SK-N-SH treated with all-trans-retinoic acid at 6 μM for 48 hours (cell line): Measurements from ENCODE around the gene DNAJC5G.

ENCODE experiments used
- BACH2 ChIP-seq: fragments of 250-450 bp; sonication (Bioruptor Pico); IDR thresholded peaks from 2 replicates; pipeline ENCODE4 v1.9.0; 2021; ENCODE audit warnings: mild to moderate bottlenecking, borderline replicate concordance
- CREB5 ChIP-seq: fragments of 250-450 bp; sonication (Bioruptor Pico); IDR thresholded peaks from 2 replicates; pipeline ENCODE4 v1.5.1; 2020; ENCODE audit warnings: low read depth, mild to moderate bottlenecking, moderate library complexity
- CSRNP3 ChIP-seq: fragments of 250-450 bp; sonication (Bioruptor Pico); IDR thresholded peaks from 2 replicates; pipeline ENCODE4 v1.5.1; 2021; ENCODE audit warnings: mild to moderate bottlenecking, moderate library complexity
- ESRRG ChIP-seq: fragments of 250-450 bp; sonication (Bioruptor Pico); IDR thresholded peaks from 2 replicates; pipeline ENCODE4 v1.6.1; 2021; ENCODE audit warnings: mild to moderate bottlenecking
- GLIS3 ChIP-seq: fragments of 250-450 bp; sonication (Bioruptor Pico); IDR thresholded peaks from 2 replicates; pipeline ENCODE4 v1.5.0; 2020; ENCODE audit warnings: mild to moderate bottlenecking, moderate library complexity
- PATZ1 ChIP-seq: fragments of 250-450 bp; sonication (Bioruptor Pico); IDR thresholded peaks from 2 replicates; pipeline ENCODE4 v1.8.0; 2020; ENCODE audit warnings: mild to moderate bottlenecking, moderate library complexity, borderline replicate concordance
- POU6F1 ChIP-seq: fragments of 250-450 bp; sonication (Bioruptor Pico); IDR thresholded peaks from 2 replicates; pipeline ENCODE4 v1.8.0; 2021; ENCODE audit warnings: low read depth, mild to moderate bottlenecking, moderate library complexity, borderline replicate concordance
- PPARA ChIP-seq: fragments of 250-450 bp; sonication (Bioruptor Pico); IDR thresholded peaks from 2 replicates; pipeline ENCODE4 v1.5.0; 2020; ENCODE audit warnings: mild to moderate bottlenecking, borderline replicate concordance
- RARB ChIP-seq: fragments of 250-450 bp; sonication (Bioruptor Pico); IDR thresholded peaks from 2 replicates; pipeline ENCODE4 v1.8.0; 2021; ENCODE audit warnings: mild to moderate bottlenecking, moderate library complexity
- TCF4 ChIP-seq: fragments of 250-450 bp; sonication (Bioruptor Pico); IDR thresholded peaks from 2 replicates; pipeline ENCODE4 v1.8.0; 2021; ENCODE audit warnings: mild to moderate bottlenecking, moderate library complexity, borderline replicate concordance
- TSHZ2 ChIP-seq: fragments of 250-450 bp; sonication (Bioruptor Pico); IDR thresholded peaks from 2 replicates; pipeline ENCODE4 v1.5.0; 2020; ENCODE audit warnings: mild to moderate bottlenecking, moderate library complexity
- ZFP30 ChIP-seq: fragments of 450-650 bp; formaldehyde crosslinking; IDR thresholded peaks from 2 replicates; pipeline ENCODE4 v1.5.0; 2022; ENCODE audit warnings: mild to moderate bottlenecking, moderate library complexity
- ZNF70 ChIP-seq: fragments of 450-650 bp; formaldehyde crosslinking; IDR thresholded peaks from 2 replicates; pipeline ENCODE4 v1.5.0; 2020; ENCODE audit warnings: mild to moderate bottlenecking, moderate library complexity
- ZNF8 ChIP-seq: fragments of 450-650 bp; formaldehyde crosslinking; IDR thresholded peaks from 2 replicates; pipeline ENCODE4 v1.5.0; 2020; ENCODE audit warnings: mild to moderate bottlenecking, moderate library complexity

- TF ChIP-seq TSHZ2 (CRISPR knock-in tag) (no peak), PATZ1 (no peak), BACH2 (CRISPR knock-in tag) (no peak), CSRNP3 (CRISPR knock-in tag) (no peak), TCF4 (CRISPR knock-in tag) (no peak), RARB (CRISPR knock-in tag) (no peak), ZNF8 (CRISPR knock-in tag) (no peak), PPARA (CRISPR knock-in tag) (no peak), ZFP30 (CRISPR knock-in tag) (no peak), CREB5 (no peak), POU6F1 (no peak), ZNF70 (no peak), ESRRG (CRISPR knock-in tag) (no peak), GLIS3 (CRISPR knock-in tag) (no peak)
These were observed 25.9 kb upstream of the DNAJC5G start for GRCh38 chr2:27249159-27249890.
